DLD1 (cell line): ENCODE data around the gene UPF1.
"Not testable (repeated sequence)": the region's sequence is repeated elsewhere in the genome, so short reads cannot be mapped to it uniquely, and the experiment has no call there.

Experiments
- in situ Hi-C: cut with HindIII; loops from 2 replicates; pipeline ENCODE4 v1.10.0; 2017; ENCODE audit warnings: low sequenced_read_pairs

UPF1 gene

DNA sequence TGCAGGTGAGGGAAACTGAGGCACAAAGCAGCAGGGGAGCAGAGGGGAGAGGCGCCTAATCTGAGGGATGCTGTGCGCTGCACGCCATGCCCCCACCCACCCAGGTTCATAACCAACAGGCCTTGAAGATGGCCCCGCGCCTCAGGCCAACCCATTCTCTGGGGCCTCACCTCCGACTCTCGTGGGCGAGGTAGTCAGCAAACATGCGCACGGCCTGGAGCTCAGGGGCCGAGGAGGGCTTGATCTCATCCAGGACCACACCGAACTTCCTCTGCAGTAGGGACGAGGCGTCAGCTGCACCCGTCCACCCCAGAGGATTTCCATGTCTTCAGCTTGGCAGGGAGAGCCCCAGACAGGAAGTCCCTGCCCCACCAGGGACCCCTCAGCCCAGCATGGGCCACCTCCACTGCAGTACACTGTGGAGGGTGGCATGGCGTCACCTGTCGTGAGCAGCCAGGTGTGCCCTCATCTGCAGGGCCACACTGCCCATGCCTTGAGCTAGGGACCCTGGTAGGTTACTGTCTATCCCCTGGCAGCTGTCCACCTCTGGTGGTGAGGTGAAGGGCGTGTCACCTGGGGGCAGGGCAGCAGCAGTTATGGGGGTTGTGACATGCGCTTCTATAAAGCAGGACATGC, 79.2 kb downstream of the UPF1 start:
- in situ Hi-C loops: no loop called here

DNA sequence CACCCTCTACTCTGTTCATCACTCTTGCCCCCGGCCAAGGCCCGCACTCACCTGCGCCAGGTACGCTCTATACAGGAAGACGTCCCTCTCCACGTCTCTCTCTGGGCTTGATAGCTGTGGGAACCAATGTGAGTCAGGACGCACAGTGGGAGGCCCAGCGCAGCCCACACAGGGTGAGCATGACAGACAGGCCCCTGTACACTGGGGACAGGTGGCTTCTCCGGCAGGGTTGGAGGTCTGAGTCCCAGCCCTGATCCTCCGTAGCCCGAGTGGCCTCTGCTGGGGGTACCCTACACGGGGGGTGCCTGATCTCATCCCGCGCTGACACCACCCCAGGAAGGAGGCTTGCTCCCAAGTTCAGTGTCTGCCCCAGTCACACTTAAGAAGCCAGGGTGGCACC, 81.2 kb downstream of the UPF1 start:
- in situ Hi-C loops: no loop called here

GRCh38 chr19:18913466-18913865, 81.7 kb downstream of the UPF1 start:
- in situ Hi-C loops: no loop called here

DNA sequence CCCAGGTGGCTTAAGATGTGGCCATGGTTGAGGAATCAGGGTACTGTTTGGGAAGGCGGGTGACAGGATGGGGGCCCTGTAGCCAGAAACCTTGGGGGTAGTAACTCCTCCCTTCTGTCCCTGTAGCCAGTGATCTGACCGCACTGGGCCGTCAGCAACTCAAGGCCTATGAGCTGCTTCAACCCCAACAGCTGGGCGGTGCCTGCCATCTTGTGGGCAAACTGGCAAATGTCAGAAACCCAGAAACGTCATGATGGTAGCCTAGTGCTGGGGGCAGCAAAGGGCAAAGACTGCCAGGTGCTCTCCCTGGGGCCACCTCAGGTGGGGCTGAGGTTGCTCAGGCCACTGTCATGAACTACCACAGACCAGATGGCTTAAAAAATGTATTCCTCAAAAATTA, 83.9 kb downstream of the UPF1 start:
- in situ Hi-C loops: no loop called here

GRCh38 chr19:18917593-18917992, 85.8 kb downstream of the UPF1 start:
- in situ Hi-C loops: not testable (repeated sequence)
